ENCODE measurements around the gene FOXL3. TPM values are rescaled to one million over a fixed set of nuclear protein-coding genes. Genes with fewer than 3 reads are reported as not detected.
A peak's percentile ranks its signal among the peaks of the same experiment; 100 is the strongest.

Gene FOXL3
- total RNA-seq, 3 donors from 2014 or later: not detected

DNA sequence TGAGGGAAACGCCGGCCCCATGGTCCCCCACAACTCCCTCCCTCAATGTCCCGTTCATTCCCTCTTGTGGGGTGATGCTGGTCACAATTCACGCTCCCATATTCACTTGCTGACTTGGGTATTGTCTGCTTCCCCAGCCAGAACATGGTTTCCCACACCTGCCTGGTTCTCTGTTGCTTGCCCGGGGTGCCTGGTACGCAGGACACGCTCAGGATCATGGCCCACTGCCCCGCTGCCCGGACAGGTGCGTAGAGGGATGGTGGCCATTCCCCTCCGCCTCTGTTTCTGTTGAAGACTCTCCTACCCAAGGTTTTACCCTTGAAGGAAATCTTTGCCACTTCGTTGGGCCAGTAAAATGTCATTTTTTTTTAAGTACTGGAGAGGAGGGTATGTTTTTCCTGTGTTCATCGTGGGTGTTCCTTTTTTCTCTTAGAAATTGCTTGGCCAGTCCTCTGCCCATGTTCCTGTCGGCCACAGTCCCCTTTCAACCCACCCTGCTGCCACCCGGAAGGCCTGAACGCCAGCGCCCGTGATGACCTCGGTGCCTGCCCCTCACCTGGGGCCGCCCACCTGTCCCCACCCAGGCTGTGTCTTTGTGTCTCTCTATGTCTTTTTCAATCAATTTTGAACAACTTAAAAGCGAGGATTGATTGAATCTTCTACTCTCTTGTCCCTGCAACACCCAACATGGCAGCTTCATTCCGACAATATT is 38.2 kb downstream of the FOXL3 start:
- no peak overlapping the region for H3K27ac ChIP-seq
- H3K9me3 ChIP-seq: peaks cover 0 to 5% of the 10 kb centered on the region in 2 donors
- no peaks in the 10 kb centered on the region for H3K36me3 ChIP-seq
- TF ChIP-seq, protein P1, sequence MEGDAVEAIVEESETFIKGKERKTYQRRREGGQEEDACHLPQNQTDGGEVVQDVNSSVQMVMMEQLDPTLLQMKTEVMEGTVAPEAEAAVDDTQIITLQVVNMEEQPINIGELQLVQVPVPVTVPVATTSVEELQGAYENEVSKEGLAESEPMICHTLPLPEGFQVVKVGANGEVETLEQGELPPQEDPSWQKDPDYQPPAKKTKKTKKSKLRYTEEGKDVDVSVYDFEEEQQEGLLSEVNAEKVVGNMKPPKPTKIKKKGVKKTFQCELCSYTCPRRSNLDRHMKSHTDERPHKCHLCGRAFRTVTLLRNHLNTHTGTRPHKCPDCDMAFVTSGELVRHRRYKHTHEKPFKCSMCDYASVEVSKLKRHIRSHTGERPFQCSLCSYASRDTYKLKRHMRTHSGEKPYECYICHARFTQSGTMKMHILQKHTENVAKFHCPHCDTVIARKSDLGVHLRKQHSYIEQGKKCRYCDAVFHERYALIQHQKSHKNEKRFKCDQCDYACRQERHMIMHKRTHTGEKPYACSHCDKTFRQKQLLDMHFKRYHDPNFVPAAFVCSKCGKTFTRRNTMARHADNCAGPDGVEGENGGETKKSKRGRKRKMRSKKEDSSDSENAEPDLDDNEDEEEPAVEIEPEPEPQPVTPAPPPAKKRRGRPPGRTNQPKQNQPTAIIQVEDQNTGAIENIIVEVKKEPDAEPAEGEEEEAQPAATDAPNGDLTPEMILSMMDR (IDR thresholded peaks at IDR 0.05): no peak
- TF ChIP-seq POLR2A (IDR thresholded peaks at IDR 0.05) (no peak), POLR2AphosphoS5 (IDR thresholded peaks at IDR 0.05) (no peak)
- no peak overlapping the region for H3K4me3 ChIP-seq
- intact Hi-C loops (cut with DNase I; ENCODE audit: low total_unique reads): loop anchor here (10.0 kb wide), 1 partner anchor 447 kb away; no protein-coding TSS in a partner anchor
- no peak for DNase-seq (ENCODE audit: low spot score in 2 of 2)
- H3K4me1 ChIP-seq: no peaks in the 10 kb centered on the region
- H3K27me3 ChIP-seq: no peaks in the 10 kb centered on the region

DNA sequence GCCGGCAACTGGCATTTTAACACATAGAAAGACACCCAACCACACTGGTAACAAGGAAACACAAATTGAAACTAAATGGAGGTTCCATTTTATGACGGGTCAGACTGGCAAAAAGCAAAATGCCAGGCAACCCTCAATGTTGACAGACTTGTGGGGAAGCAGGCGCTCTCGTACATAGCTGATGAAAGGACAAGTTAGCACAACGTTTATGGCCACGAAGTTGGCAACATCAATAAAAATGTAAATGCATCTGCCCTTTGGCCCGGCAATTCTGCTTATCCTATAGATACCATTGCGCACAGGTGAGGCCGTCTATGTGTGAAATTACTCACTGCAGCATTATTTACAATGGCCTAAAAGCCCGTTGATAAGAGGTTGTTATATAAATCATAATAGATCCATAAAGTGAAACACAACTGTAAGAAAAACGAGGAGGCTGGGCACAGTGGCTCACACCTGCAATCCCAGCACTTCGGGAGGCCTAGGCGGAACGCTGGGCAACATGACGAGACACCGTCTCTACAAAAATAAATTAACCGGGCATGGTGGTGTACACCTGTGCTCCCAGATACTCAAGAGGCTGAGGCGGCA is 39.8 kb downstream of the FOXL3 start:
- H3K27ac ChIP-seq: no peak overlapping the region
- H3K36me3 ChIP-seq: no peaks in the 10 kb centered on the region
- H3K27me3 ChIP-seq: no peaks in the 10 kb centered on the region
- intact Hi-C loops (cut with DNase I; ENCODE audit: low total_unique reads): loop anchor here (5.0 to 10.0 kb wide), 2 partner anchors 193 to 445 kb away; no protein-coding TSS in a partner anchor
- H3K4me1 ChIP-seq: no peaks in the 10 kb centered on the region
- peaks cover 0 to 5% of the 10 kb centered on the region in 2 donors for H3K9me3 ChIP-seq
- no peak overlapping the region for H3K4me3 ChIP-seq
- TF ChIP-seq POLR2A (IDR thresholded peaks at IDR 0.05): no peak
- TF ChIP-seq, protein P1 (IDR thresholded peaks at IDR 0.05): no peak
- TF ChIP-seq POLR2AphosphoS5 (IDR thresholded peaks at IDR 0.05): no peak
- DNase-seq (ENCODE audit: low spot score in 2 of 2): no peak

DNA sequence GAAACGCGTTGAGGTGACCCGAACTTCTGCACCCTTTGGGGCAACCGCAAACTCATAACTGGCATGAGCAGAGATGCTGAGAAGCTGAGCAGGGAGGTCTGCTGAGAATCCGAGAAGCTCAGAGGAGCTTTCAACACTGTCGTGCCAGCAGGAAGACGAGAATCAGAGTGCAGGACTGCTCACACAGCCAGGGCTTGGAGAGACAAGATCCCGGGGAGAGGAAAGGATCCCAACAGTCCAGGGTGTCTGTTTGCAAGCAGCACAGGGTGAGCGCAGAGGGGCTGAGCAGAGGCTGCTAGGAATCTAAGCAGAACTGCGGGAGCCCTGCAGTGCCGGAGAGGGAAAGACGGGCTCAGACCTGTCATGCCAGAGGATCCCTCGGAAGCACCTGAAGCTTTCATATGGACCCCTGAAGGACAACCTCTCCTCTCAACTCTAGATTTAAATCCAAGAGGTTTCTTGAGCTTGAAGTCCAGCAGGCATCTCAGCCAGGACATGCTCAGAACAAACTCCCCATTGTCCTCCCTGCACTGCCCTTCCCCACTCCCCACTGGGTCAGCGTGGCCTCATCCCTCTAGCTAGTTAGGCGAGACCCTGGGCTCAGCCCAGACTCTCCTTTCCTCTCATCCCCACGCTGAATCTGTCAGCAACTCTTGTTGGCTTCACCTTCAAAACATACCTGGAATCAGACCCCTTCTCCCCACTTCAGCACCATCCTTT is 40.7 kb downstream of the FOXL3 start:
- H3K9me3 ChIP-seq: peaks cover 0 to 3% of the 10 kb centered on the region in 2 donors
- no peaks in the 10 kb centered on the region for H3K27me3 ChIP-seq
- no peak for DNase-seq (ENCODE audit: low spot score in 2 of 2)
- H3K36me3 ChIP-seq: no peaks in the 10 kb centered on the region
- no peak overlapping the region for H3K4me3 ChIP-seq
- TF ChIP-seq POLR2AphosphoS5 (IDR thresholded peaks at IDR 0.05) (no peak), POLR2A (IDR thresholded peaks at IDR 0.05) (no peak)
- TF ChIP-seq, protein P1 (IDR thresholded peaks at IDR 0.05): no peak
- H3K4me1 ChIP-seq: no peaks in the 10 kb centered on the region
- intact Hi-C loops (cut with DNase I; ENCODE audit: low total_unique reads): loop anchor here (5.0 kb wide), 1 partner anchor 192 kb away; no protein-coding TSS in a partner anchor
- H3K27ac ChIP-seq: no peak overlapping the region

DNA sequence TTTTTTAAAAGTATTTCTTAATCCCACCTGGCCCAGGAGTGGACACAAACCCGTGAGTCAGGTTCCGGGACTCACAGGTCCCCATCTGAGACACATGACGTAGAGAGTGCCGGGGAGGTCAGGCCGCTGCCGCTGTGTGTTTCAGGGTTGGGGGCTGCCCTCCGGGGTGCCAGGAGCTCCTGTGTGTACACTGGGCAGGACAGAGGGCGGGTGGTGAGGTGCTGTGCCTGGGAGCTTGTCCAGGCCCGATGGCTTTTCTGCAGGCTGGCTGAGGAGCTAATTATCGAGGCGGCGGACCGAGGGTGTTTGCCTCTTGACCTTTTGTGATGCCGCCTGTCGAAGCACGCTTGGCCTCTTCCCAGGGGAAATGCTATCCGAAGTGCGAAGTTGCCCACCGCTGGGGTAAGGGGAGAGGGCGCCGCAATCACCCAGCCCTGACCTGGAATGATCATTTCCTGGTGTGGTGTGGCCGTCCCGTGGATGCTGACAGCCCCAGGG is 42.1 kb downstream of the FOXL3 start:
- no peak for TF ChIP-seq POLR2A (IDR thresholded peaks at IDR 0.05)
- TF ChIP-seq, protein P1 (IDR thresholded peaks at IDR 0.05): no peak
- TF ChIP-seq POLR2AphosphoS5 (IDR thresholded peaks at IDR 0.05): no peak
- Histone ChIP-seq H3K4me1 (no peaks in the 10 kb centered on the region), H3K27ac (peak overlapping the region; percentile 83 to 87), H3K4me3 (peak overlapping the region in 2 of 3 donors; percentile 47 to 71), H3K9me3 (no peaks in the 10 kb centered on the region), H3K27me3 (no peaks in the 10 kb centered on the region), H3K36me3 (no peaks in the 10 kb centered on the region)
- intact Hi-C loops (cut with DNase I; ENCODE audit: low total_unique reads): loop anchor here (5.0 kb wide), 1 partner anchor 190 kb away; no protein-coding TSS in a partner anchor
- no peak for DNase-seq (ENCODE audit: low spot score in 2 of 2)

Measured in breast epithelium (tissue), 4 donors.